ENCODE data around the gene SLC8A2.
"Not testable (repeated sequence)": the region's sequence is repeated elsewhere in the genome, so short reads cannot be mapped to it uniquely, and the experiment has no call there.

Gene SLC8A2

GRCh38 chr19:47408156-47408938 lies 63.3 kb downstream of the SLC8A2 start:
- no peak for DNase-seq

DNA sequence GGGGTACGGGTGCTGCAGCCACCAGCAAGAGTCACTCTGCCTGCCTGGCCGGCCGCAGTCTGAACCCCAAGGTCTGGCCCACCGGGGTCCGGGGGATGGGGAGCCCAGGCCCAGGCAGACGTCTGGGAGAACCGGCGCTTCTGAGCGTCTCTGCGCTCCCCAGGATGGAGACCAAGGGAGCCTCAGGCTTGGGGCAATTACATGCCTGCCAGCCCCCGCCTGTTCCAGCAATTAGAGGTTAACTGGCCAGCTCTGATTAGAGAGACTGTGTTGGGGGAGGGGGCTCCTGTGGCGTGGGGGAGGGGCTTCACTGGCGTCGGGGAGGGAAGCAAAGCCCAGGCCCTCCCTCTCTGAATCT lies 64.3 kb downstream of the SLC8A2 start:
- no peak for DNase-seq

DNA sequence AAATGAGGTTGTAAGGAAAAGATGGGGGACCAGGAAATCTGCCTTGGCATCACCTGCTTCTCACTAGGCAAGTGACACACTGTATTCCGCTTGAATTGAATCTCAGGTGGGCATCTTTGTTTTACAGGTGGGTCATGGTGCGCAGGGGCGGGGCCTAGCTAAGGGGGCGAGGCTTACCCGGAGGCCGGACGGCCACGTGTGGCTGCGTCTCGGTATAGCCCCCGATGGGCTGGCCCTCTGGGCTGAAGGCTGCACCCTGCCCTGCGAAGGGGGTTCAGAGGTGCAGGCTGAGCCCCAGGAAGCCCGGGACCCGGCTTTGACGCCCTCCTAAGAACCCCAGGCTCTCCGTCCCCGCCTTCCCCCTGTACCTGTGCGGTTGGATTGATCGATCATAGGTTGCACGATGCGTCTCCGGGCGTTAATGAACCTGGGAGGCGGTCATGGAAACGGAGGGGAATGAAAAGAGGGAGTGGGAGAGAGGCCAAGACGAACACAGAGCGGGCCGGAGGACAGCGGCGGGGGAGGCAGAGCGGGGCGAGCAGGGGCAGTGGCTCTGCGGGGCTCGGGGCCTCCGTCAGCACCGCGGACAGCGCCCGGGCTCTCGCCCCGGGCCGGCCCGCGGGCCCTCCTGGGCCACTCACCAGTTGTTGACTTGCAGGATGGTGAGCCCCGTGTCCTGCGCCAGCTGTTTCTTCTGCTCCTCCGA lies 64.8 kb downstream of the SLC8A2 start:
- DNase-seq: no peak

- DNase-seq: no peak
These were observed 65.8 kb downstream of the SLC8A2 start for GRCh38 chr19:47405854-47406417.

DNA sequence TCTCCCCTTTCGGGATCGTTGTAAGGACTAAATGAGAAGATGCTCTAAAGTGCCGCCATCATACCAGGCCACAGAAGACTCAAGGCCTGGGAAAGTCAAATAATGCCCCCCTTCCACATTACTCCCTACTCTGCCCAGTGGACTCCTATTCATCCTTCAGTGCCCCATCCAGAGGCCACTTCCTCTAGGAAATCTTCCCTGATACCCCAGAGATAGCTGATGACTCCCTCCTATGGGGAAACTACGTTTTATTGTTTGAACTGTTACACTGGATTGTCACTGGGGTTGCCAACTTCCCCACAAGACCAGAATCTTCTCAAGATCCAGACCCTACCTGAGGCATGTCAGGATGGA lies 66.5 kb downstream of the SLC8A2 start:
- no peak for DNase-seq

DNA sequence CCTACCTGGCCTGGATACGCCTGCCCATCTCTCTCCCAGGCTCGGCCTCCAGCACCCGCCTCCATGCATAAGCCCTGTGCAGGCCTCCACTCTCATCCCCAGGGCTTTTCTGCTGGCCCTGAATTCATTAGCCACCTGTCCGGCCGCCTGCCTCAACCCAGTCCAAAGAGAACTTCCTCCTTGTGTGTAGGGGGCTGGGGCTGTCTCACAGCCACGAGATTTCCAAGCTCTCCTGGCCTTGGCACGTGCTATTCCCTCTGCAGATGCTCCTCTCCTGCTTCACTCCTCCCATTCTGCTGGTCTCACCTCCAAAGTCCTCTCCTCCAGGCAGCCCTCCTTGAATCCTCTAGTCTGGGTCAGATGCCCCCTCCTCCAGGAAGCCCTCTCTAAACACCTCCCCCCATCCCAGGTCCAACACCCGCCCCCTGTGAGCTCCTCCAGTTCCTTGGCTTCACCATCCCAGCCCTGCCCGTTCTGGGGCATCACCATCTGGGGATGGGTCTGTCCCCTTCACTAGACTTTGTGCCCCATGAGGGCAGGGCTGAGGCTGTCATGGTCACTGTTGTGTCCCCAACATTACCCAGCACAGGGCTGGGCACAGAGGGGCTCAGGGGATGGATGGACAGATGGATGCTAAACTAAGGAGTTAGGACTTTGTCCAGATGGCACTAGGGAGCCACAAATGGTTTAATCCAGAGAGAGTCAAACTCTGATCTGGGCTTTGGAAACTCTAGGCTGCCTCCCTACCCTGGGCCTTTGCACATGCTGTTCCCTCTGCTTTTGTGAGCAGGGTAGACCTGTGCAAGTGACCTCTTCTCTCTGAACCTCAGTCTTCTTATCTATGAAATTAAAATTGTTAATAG lies 67.1 kb downstream of the SLC8A2 start:
- no peak for DNase-seq

DNA sequence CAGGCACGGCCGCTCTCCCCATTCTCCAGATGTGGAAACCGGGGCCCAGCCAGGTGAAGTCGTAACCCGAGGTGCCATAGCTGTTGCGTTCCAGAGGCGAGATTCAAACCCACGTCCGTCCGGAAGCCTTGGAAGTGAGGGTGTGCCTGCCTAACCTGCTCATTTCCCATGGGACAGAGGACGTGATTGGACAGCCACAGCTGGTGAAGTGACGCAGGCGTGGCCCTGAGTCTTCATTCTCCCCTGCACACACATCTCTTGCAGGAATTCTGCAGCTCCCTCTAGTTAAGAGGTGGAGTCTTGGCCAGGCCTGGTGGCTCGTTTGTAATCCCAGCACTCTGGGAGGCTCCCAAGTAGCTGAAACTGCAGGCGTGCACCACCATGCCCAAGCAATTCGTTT lies 69.2 kb downstream of the SLC8A2 start:
- DNase-seq: no peak

- no peak for DNase-seq
These were observed 72.7 kb downstream of the SLC8A2 start for GRCh38 chr19:47398707-47399597.

DNA sequence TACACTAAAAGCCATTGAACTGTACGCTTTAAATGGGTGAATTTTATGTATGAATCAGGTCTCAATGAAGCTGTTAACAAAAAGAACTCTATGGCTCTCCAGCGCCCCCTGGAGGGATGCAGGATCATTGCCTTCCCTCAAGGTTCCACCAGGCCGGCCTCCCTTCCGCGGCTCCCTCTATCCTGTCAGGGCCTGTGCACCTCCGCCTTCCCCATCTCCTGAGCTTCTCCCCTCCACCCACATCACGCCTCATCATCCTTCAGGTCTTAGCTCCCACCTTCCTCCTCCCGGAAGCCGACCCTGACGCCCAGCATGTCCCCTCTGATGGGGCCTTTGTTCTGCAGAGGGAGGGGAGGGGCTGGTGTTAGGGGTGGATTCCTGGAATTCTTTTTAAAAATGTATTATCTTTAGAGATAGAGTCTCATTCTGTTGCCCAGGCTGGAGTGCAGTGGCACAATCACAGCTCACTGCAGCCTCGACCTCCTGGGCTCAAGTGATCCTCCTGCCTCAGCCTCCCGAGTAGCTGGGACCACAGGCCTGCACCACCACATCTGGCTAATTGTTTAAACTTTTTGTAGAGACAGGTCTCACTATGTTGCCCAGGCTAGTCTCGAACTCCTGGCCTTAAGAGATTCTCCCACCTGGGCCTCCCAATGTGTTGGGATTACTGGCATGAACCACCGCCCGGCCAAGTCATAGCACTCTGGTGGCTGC lies 80.0 kb downstream of the SLC8A2 start:
- peak; percentile 2 to 58 for DNase-seq

- no peak for DNase-seq
These were observed 80.9 kb downstream of the SLC8A2 start for GRCh38 chr19:47390533-47391488.

- no peak for DNase-seq
These were observed 82.5 kb downstream of the SLC8A2 start for GRCh38 chr19:47389150-47389556.

DNA sequence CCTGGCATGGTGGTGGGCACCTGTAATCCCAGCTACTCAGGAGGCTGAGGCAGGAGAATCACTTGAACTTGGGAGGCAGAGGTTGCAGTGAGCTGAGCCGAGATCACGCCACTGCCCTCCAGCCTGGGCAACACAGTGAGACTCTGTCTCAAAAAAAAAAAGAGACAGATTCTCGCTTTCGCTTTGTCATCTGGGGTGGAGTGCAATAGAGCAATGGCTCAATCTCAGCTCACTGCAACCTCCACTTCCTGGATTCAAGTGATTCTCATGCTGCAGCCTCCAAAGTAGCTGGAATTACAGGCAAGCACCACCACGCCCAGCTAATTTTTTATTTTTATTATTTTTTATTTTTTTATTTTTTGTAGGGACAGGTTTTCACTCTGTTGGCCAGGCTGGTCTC lies 83.0 kb downstream of the SLC8A2 start:
- DNase-seq: not testable (repeated sequence)

- not testable (repeated sequence) for DNase-seq
These were observed 84.1 kb downstream of the SLC8A2 start for GRCh38 chr19:47387623-47388022.

DNA sequence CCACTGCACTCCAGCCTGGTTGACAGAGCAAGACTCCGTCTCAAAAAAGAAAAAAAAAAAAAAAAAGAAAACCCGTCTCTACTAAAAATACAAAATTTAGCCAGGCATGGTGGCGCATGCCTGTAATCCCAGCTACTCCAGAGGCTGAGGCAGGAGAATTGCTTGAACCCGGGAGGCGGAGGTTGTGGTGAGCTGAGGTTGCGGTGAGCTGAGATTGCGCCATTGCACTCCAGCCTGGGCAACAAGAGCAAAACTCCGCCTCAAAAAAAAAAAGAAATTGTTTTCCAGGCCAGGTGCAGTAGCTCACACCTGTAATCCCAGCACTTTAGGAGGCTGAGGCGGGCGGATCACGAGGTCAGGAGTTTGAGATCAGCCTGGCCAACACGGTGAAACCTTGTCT lies 85.1 kb downstream of the SLC8A2 start:
- not testable (repeated sequence) for DNase-seq

DNA sequence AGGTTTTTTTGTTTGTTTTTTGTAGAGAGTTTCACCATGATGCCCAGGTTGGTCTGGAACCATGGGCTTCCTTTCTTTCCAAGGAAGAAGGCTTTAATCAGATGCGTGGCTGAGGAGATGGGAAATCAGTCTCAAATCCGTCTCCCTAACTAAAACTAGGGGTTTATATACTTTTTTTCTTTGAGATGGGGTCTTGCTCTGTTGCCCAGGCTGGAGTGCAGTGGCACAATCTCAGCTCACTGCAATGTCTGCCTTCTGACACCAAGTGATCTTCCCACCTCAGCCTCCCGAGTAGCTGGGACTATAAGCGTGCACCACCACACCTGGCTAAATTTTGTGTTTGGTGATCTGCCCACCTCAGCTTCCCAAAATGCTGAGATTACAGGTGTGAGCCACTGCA lies 87.2 kb downstream of the SLC8A2 start:
- not testable (repeated sequence) for DNase-seq

DNA sequence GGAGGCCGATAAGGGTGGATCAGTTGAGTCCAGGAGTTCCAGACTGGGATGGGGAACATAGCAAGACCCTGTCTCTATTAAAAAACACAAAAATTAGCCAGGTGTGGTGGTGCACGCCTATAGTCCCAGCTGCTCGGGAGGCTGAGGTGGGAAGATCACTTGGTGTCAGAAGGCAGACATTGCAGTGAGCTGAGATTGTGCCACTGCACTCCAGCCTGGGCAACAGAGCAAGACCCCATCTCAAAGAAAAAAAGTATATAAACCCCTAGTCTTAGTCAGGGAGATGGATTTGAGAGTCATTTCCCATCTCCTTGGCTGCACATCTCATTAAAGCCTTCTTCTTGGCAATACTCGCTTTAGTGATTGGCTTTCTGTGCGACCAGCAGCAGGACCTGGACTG lies 87.8 kb downstream of the SLC8A2 start:
- DNase-seq: not testable (repeated sequence)

GRCh38 chr19:47381653-47382279 lies 89.9 kb downstream of the SLC8A2 start:
- DNase-seq: no peak

GRCh38 chr19:47381121-47381520 lies 90.6 kb downstream of the SLC8A2 start:
- DNase-seq: no peak

DNA sequence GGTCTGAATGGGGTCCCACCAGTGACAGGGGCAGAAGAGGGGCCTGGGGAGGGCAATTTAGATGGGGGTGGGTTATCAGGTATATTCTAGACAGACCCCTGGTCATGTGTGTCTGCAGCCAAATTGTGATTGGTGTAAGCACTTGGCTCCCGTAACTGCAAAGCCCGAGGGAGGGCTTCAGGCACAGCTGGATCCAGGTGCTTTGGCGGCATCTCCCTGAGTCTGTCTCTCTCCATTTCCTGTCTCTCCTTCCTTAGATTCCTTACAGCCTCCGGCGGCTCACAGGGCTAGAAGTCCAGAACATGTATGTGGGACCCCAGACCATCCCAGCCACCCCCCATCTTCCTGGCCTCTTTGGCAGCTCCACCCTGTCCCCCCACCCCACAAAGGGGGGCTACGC lies 91.1 kb downstream of the SLC8A2 start:
- DNase-seq: no peak

Data from hippocampal formation (tissue), 2 donors.